K562 (cell line): Measurements from ENCODE around the gene AKAP6.

Experiments used
- EP400 ChIP-seq: fragments of 450-650 bp; IDR thresholded peaks from 2 replicates; pipeline ENCODE4 v1.6.1; 2017; ENCODE audit warnings: antibody characterized with exemption, mild to moderate bottlenecking, moderate library complexity
- TRIM28 ChIP-seq: fragments of 450-650 bp; IDR thresholded peaks from 2 replicates; pipeline ENCODE4 v1.6.1; 2017
- ZFP36 ChIP-seq: fragments of 150-350 bp; IDR thresholded peaks from 2 replicates; pipeline ENCODE4 v1.6.1; 2018; ENCODE audit warnings: low read length, low read depth; ENCODE audit not compliant: partially characterized antibody
- TF ChIP-seq, protein P1 (sequence below): fragments of 450-650 bp; formaldehyde crosslinking; IDR thresholded peaks from 2 replicates; pipeline ENCODE4 v1.4.0; 2020; ENCODE audit warnings: mild to moderate bottlenecking, moderate library complexity

DNA sequence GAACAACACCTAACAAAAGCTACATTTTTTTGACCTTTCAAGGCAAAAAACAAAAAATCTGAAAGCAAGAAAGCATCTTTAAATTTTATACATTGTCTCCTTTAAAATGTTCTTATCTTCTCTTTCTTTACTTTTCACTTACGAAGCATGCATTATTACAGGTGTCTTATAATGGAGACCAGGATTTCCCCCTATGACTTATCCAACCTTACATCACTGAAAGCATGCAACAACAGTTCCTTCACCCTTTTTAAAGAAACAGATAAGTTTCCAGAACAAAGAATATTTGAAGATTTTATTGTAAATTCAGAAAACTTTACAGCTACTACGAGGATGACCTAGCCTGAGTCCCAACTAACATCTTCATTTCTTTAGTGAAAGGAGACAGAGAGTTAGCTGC is 277.2 kb downstream of the AKAP6 start:
- TF ChIP-seq TRIM28 (no peak), ZFP36 (no peak), EP400 (no peak)
- TF ChIP-seq, protein P1, sequence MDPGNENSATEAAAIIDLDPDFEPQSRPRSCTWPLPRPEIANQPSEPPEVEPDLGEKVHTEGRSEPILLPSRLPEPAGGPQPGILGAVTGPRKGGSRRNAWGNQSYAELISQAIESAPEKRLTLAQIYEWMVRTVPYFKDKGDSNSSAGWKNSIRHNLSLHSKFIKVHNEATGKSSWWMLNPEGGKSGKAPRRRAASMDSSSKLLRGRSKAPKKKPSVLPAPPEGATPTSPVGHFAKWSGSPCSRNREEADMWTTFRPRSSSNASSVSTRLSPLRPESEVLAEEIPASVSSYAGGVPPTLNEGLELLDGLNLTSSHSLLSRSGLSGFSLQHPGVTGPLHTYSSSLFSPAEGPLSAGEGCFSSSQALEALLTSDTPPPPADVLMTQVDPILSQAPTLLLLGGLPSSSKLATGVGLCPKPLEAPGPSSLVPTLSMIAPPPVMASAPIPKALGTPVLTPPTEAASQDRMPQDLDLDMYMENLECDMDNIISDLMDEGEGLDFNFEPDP (CRISPR knock-in tag): no peak
